Gastroesophageal sphincter (tissue), 4 donors: ENCODE measurements around the gene SAP25. TPM values are rescaled to one million over a fixed set of nuclear protein-coding genes. Genes with fewer than 3 reads are reported as not detected.
A peak's percentile ranks its signal among the peaks of the same experiment; 100 is the strongest.

Source experiments
- ATAC-seq: fragments of 150-250 bp; one replicate; pipeline ENCODE4 v1.9.1; 2016; ENCODE audit warnings: mild to moderate bottlenecking, moderate library complexity
- H3K27ac ChIP-seq, 4 donors: fragments of 200-600 bp; sonication (generic) in 3 of 4; 1 replicate in 3 of 4; 2 replicates in 1 of 4; pipeline ENCODE4 v1.5.1; 2016 to 2019
- H3K27me3 ChIP-seq: fragments of 200-600 bp; sonication (generic); one replicate; pipeline ENCODE4 v1.5.1; 2019
- H3K36me3 ChIP-seq, 2 donors: fragments of 200-600 bp; sonication (generic); one replicate each; pipeline ENCODE4 v1.5.1; 2019; ENCODE audit warnings: control low read depth in 1 of 2
- H3K4me1 ChIP-seq, 3 donors: fragments of 200-600 bp; sonication (generic); 1 replicate in 2 of 3; 2 replicates in 1 of 3; pipeline ENCODE4 v1.5.1; 2016 to 2019; ENCODE audit warnings: control low read depth in 2 of 3
- H3K4me3 ChIP-seq, 2 donors: fragments of 200-600 bp; sonication (generic); one replicate each; pipeline ENCODE4 v1.5.1; 2019; ENCODE audit warnings: mild to moderate bottlenecking in 1 of 2, moderate library complexity in 1 of 2
- H3K9me3 ChIP-seq, 3 donors: fragments of 200-600 bp; sonication (generic); one replicate each; pipeline ENCODE4 v1.5.1; 2017 to 2019; ENCODE audit warnings: control low read depth in 2 of 3
- EP300 ChIP-seq: sonication (generic); formaldehyde crosslinking; IDR thresholded peaks from one replicate; pipeline ENCODE4 v1.6.1; 2017; ENCODE audit warnings: antibody characterized with exemption, mild to moderate bottlenecking
- POLR2A ChIP-seq, 2 donors: fragments of 450-650 bp; IDR thresholded peaks; one replicate each; pipeline ENCODE4 v1.6.1; 2017; ENCODE audit warnings: antibody characterized with exemption in 2 of 2, mild to moderate bottlenecking in 2 of 2, moderate library complexity in 1 of 2
- POLR2AphosphoS5 ChIP-seq: sonication (generic); formaldehyde crosslinking; IDR thresholded peaks from one replicate; pipeline ENCODE4 v1.6.1; 2017; ENCODE audit warnings: antibody characterized with exemption
- WGBS, 2 donors: methylation state at CpG; one replicate each; pipeline ENCODE4 v1.1.5; 2018; ENCODE audit warnings: low coverage in 1 of 2; 5-methylcytosine and 5-hydroxymethylcytosine counted together
- total RNA-seq, 4 donors: library from RNA; depleted of rRNA; stranded (reverse); fragments of >200 nt; gene quantifications; one replicate each; pipeline ENCODE4 v1.1.0, GENCODE V29; 2016
- TF ChIP-seq, protein P1 (sequence below), 4 experiments: fragments of 200-600 bp in 2 of 4; fragments of 450-650 bp in 2 of 4; sonication (generic) in 1 of 4; IDR thresholded peaks; one replicate each; pipeline ENCODE4 v1.5.1; 2017 to 2019; ENCODE audit warnings: antibody characterized with exemption in 4 of 4, mild to moderate bottlenecking in 2 of 4, moderate library complexity in 2 of 4

The SAP25 gene
- total RNA-seq, 4 donors from 2014 or later = 5.6 TPM; not detected in 3

DNA sequence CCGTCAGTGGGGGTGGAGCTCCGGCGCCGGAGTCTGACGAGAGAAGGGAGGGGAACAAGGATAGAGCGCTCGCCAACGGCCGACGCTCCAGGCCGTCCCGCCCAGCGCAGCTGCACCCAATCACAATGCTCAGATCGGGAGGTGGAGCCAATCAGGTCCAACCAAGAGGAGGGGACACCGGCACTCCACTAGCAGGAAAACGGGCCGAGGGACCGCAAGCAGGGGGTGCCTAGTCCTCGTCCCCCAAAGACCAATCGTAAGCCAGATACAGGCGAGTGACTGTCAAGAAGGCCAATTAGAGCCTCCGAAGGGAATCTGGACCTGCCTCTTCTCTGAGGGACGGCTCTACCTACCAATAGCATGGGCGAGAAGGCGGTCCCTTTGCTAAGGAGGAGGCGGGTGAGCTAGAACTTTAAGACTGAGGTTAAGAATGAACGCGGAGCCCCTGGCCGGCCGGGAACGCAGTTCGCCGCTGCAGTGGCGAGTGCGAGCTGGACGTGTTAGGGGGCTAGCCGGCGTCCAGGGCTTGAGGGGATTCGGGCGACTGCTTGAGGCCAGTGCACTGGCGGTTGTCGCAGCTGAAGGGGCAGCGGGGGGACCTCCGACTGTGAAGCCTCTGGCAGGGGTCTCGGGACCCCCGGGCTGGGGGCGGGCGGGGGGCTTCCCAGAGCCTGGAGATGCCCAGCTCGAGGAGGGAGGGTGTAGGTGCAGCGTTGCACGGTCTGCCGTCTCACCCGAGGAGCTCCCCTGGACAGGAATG lies 12.7 kb upstream of the SAP25 start, which contains the start of gene FBXO24:
Gene FBXO24 (plus strand): TSS at position 63 of the 760 bp plus-strand sequence. CDS start 298 bp downstream, at position 361.
- Histone ChIP-seq H3K4me3 (peak within 1 kb of the TSS; percentile 84 to 95), H3K9me3 (no peaks in the 10 kb centered on the region), H3K36me3 (peaks cover 0 to 22% of the 10 kb centered on the region in 2 donors), H3K27ac (peak within 1 kb of the TSS; percentile 88 to 95 (median 94)), H3K27me3 (peaks cover 10% of the 10 kb centered on the region), H3K4me1 (peaks cover 0 to 63% (median 35%) of the 10 kb centered on the region in 3 donors)
- TF ChIP-seq POLR2A (IDR thresholded peaks at IDR 0.05) (peak in 1 of 2 donors; percentile 27), EP300 (no peak)
- ATAC-seq = peak; percentile 94
- 0% methylated on average over 1 to 3 of the region's 53 CpGs for WGBS, 2 donors

DNA sequence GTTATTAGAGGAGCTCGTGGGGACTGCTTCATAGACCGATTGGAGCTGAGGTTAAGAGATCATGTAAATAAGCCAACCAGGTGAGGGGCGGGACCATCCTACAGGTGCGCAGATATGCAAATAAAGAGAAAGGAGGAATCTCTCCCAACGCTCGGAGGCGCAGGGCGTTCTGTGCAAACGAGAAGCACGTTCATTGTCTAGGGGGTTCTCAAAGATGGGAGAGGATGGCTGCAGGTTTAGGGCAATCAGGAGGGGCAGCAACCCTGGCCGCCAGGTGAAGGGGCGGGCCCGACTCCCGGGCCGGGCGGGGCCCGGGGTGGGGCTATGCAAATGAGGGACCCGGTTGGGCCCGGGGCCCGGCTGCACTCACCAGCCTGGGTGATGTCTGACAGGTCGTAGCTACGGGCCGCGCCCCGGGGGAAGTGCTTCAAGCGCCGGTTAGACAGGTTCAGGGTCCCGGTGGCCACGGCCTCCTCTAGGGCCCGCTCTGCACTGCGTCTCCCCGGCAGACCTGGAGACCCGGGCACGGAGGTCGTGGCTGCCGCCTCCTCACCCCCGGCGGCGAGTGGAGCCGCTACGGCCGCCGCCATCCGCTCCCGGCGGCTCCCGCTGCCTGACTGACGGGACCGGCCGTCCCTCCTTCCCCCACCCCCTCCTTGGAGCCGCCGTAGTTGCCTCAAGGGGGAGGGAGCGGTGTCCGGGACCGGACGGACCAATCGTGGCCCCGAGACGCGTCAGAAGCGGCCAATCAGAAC lies 12.0 kb upstream of the SAP25 start, which contains the start of gene LRCH4:
Gene LRCH4 (minus strand): TSS at position 619 of the 755 bp plus-strand sequence. CDS start 29 bp downstream, at position 590.
- WGBS, 2 donors = 0 to 1% methylated on average over 8 to 10 of the region's 61 CpGs
- Histone ChIP-seq H3K9me3 (no peaks in the 10 kb centered on the region), H3K4me1 (peaks cover 0 to 62% (median 35%) of the 10 kb centered on the region in 3 donors)

DNA sequence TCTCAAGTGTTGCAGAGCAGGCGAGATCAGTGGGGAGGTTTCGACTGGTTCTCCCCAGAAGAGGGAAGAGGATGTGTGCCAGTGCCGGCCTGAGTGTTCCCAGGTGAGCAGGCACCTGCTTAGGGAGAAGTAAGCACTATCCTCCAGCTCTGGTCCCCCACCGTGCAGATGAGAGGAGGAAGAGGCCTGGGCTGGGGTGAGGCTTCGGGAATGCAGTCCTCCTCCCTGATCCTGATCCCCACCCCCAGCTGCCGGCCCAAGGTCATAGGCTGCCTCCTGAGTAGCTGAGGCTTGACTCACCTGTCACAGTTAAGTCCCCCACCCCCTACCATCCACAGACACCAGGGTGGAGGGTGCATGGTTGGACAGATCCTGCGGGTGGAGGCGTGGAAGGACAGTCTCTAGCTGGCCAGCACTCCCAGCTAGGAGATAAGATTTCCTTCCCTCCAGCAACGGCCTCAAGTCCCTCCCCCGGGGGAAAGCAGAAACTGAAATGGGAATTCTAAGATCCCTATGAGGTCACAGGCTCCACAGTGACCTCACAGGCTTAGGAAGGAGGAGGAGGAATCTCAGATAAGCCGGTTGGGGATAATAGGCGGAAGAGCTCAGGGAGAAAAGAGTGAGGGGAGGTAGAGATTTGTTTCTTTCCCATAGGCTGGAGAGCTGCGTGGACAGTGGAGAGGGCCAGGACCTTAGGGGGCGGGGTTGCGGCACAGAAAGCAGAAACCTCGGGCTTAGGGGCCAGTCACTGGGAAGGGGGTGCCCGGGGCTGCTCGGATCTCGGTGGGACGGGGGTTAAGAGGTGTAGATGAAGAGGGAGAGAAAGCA lies 11.2 kb upstream of the SAP25 start:
- no peak for TF ChIP-seq POLR2AphosphoS5
- Histone ChIP-seq H3K4me1 (peaks cover 0 to 56% (median 35%) of the 10 kb centered on the region in 3 donors), H3K27ac (peak overlapping the region; percentile 88 to 95 (median 94)), H3K9me3 (no peaks in the 10 kb centered on the region), H3K4me3 (peak overlapping the region; percentile 80 to 95), H3K27me3 (peaks cover under 1% of the 10 kb centered on the region), H3K36me3 (peaks cover 0 to 37% of the 10 kb centered on the region in 2 donors)
- WGBS, 2 donors = 13 to 25% methylated on average over 5 to 12 of the region's 20 CpGs
- ATAC-seq = no peak

More for the DNA sequence above, 12.0 kb upstream of the SAP25 start, which contains the start of gene LRCH4:
- no peak for ATAC-seq
- TF ChIP-seq, protein P1, sequence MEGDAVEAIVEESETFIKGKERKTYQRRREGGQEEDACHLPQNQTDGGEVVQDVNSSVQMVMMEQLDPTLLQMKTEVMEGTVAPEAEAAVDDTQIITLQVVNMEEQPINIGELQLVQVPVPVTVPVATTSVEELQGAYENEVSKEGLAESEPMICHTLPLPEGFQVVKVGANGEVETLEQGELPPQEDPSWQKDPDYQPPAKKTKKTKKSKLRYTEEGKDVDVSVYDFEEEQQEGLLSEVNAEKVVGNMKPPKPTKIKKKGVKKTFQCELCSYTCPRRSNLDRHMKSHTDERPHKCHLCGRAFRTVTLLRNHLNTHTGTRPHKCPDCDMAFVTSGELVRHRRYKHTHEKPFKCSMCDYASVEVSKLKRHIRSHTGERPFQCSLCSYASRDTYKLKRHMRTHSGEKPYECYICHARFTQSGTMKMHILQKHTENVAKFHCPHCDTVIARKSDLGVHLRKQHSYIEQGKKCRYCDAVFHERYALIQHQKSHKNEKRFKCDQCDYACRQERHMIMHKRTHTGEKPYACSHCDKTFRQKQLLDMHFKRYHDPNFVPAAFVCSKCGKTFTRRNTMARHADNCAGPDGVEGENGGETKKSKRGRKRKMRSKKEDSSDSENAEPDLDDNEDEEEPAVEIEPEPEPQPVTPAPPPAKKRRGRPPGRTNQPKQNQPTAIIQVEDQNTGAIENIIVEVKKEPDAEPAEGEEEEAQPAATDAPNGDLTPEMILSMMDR (IDR thresholded peaks at IDR 0.05) = peak in 2 of 4 experiments; percentile 16 to 42
- TF ChIP-seq EP300 (no peak), POLR2A (IDR thresholded peaks at IDR 0.05) (peak; percentile 99), POLR2AphosphoS5 (peak; percentile 99)
- peaks cover 5% of the 10 kb centered on the region for H3K27me3 ChIP-seq
- H3K36me3 ChIP-seq = peaks cover 0 to 30% of the 10 kb centered on the region in 2 donors
- H3K27ac ChIP-seq = peak within 1 kb of the TSS; percentile 88 to 95 (median 94)
- H3K4me3 ChIP-seq = peak within 1 kb of the TSS; percentile 84 to 95

DNA sequence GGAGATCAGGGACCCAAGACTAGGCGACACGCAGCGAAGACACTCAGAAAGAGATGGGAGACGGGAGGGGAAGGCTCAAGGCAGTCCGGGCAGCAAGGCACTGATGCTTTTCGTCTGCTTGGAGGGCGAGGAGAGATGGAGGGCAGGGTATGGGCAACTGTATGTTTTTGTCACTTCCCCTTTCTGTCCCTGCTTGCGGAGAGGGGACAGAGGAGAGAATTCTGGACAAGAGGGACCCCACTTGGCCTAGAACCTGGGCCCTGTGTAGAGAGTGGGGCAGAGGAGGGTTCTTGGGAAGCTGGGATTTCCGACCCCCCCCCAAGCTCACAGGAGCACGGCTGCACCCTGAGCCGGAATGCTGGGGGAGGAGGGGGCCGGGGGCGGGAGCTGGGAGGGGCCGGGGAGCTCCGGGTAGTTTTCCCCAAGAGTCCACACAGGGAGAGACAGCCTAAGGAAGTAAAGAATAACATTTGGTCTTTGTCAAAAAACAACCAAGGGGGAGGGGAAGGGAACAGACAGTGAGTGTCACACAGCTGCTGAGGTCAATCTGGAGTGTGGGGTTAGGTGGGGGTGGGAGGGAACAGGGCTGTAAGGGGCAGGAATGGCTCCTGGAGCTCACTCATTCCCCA lies 10.5 kb upstream of the SAP25 start:
- no peak for ATAC-seq
- peak overlapping the region in 1 of 2 donors; percentile 80 for H3K4me3 ChIP-seq
- 28 to 73% methylated on average over 3 to 8 of the region's 15 CpGs for WGBS, 2 donors
- H3K27ac ChIP-seq = peak overlapping the region in 3 of 4 donors; percentile 92 to 95 (median 95)
- peaks cover 0 to 51% (median 35%) of the 10 kb centered on the region in 3 donors for H3K4me1 ChIP-seq
- no peaks in the 10 kb centered on the region for H3K9me3 ChIP-seq
- H3K36me3 ChIP-seq = peaks cover 0 to 45% of the 10 kb centered on the region in 2 donors
- peaks cover 3% of the 10 kb centered on the region for H3K27me3 ChIP-seq
- TF ChIP-seq, protein P1 (IDR thresholded peaks at IDR 0.05) = no peak
- TF ChIP-seq POLR2A (IDR thresholded peaks at IDR 0.05) = no peak
- no peak for TF ChIP-seq EP300
- TF ChIP-seq POLR2AphosphoS5 = no peak
